ENCODE results near the gene GALT.
A peak's percentile ranks its signal among the peaks of the same experiment; 100 is the strongest.

GALT gene

DNA sequence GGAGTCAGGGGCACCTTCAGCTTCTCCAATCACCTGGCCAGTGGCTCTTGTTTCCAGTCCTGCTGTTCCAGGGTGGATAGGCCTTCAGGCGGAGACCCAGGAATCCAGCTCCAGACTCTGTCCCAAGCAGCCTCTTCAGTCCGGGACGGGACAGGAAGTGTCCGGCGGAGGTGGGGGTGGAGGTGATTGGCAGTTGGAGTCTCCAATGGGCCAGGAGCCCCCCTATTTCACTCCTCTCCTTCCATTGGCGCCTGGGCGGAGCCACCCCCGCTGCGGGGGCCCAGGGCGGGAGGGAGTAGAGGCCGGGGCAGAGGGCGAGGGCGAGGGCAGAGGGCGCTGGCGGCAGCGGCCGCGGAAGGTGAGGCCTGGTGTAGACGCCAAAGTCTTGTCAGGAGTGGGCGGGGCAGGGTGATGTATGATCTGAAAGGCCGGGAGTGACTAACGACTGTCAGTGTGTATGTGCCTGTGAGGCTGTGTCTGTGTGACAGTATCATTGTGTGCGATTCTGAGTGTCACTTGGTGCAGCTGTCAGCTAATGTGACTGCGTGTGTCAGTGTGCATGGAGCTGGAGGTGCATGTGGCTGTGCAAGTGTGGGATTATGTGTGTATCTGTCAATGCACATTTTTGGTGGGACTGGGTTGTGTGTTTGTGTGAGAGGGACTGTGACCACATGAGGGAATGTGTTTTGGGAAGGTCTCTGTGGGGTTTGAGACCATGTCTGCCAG is 5.6 kb downstream of the GALT start, which contains the start of gene IL11RA:
Gene IL11RA (plus strand): TSS at position 310 of the 726 bp plus-strand sequence. CDS start 3,033 bp downstream, outside the sequence.
- DNase-seq, result peak; percentile 75
- in situ Hi-C loops (cut with HindIII; ENCODE audit: low pct_ligation_motif_present, low sequenced_read_pairs), result no loop called here

DNA sequence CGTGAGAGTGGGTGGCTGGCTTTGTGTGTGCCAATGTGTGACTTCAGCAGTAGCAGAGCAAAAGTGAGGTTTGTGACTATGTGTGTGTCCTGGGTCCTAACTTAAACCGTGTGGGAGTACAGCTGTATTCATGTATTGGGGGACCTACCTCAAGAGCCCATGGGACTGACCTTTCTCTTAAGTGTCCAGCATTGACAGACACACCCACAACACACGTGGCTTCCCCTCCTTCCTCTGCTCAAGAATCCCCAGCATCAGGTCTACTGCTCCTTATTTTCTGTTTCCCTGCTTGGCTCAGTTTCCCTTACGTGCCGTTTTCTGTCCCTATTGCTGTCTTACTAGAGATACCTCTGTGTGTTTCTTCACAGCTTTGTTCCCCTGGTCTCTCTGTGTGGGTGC is 6.1 kb downstream of the GALT start:
- DNase-seq, result no peak
- in situ Hi-C loops (cut with HindIII; ENCODE audit: low pct_ligation_motif_present, low sequenced_read_pairs), result no loop called here
- H3K27me3 ChIP-seq (replicated peaks), result no peaks in the 10 kb centered on the region
- peaks cover 10% of the 10 kb centered on the region for H3K36me3 ChIP-seq (replicated peaks)
- H3K4me3 ChIP-seq (ENCODE audit: low read depth, low read length), result peak overlapping the region; percentile 48
- H3K27ac ChIP-seq, result no peak overlapping the region
- TF ChIP-seq, protein P1, sequence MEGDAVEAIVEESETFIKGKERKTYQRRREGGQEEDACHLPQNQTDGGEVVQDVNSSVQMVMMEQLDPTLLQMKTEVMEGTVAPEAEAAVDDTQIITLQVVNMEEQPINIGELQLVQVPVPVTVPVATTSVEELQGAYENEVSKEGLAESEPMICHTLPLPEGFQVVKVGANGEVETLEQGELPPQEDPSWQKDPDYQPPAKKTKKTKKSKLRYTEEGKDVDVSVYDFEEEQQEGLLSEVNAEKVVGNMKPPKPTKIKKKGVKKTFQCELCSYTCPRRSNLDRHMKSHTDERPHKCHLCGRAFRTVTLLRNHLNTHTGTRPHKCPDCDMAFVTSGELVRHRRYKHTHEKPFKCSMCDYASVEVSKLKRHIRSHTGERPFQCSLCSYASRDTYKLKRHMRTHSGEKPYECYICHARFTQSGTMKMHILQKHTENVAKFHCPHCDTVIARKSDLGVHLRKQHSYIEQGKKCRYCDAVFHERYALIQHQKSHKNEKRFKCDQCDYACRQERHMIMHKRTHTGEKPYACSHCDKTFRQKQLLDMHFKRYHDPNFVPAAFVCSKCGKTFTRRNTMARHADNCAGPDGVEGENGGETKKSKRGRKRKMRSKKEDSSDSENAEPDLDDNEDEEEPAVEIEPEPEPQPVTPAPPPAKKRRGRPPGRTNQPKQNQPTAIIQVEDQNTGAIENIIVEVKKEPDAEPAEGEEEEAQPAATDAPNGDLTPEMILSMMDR (IDR thresholded peaks at IDR 0.05; ENCODE audit: low read depth, low read length, missing control alignments), result no peak

More for the DNA sequence above, 5.6 kb downstream of the GALT start, which contains the start of gene IL11RA:
- Histone ChIP-seq H3K36me3 (replicated peaks) (peaks cover 10% of the 10 kb centered on the region), H3K4me3 (ENCODE audit: low read depth, low read length) (peak within 1 kb of the TSS; percentile 48), H3K27ac (peak within 1 kb of the TSS; percentile 15), H3K27me3 (replicated peaks) (no peaks in the 10 kb centered on the region)
- TF ChIP-seq, protein P1 (IDR thresholded peaks at IDR 0.05; ENCODE audit: low read depth, low read length, missing control alignments), result no peak

DNA sequence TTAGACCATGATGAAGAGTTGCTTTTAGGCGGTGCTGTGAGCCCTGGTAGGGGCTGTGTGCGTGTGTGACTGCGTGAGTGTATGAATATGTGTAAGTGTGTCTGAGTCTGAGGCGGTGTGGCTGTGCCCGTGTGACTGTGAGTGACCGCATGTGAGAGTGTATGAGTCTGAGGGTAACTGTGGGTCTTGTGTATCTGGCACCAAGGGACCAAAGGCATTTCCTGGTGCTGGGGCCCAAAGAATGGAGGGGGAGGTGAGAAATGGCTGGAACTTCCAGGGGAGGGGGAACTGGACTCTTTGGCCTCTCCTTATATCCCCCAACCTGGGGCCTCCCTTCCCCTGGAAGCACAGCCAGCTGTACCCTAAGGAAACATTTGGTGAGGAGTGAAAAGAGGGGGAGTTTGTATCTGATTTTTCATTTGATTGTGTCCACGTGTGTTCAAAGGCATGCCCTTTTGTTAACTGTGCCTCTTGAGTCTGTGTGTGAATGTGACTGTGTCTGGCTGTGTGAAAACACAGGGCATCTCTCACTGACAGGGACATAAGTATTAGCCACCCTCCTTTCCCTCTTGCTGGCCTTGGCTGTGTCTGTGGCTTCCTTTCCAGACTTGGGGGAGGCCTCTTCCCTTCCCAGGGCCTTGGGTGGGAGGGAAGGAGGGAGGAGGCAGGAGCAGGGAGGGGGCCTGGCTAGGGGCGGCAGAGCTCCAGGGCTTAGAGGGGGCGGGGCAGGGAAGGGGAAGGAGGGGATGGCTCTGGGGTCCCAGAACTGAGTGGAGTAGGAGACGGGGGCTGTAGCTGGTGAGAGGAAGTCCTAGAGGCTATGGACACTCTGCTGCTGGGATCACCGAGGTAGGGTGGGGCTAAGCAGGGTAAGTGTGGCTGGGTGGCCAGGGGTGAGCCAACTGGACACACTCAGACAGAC is 6.9 kb downstream of the GALT start:
- H3K27ac ChIP-seq, result no peak overlapping the region

DNA sequence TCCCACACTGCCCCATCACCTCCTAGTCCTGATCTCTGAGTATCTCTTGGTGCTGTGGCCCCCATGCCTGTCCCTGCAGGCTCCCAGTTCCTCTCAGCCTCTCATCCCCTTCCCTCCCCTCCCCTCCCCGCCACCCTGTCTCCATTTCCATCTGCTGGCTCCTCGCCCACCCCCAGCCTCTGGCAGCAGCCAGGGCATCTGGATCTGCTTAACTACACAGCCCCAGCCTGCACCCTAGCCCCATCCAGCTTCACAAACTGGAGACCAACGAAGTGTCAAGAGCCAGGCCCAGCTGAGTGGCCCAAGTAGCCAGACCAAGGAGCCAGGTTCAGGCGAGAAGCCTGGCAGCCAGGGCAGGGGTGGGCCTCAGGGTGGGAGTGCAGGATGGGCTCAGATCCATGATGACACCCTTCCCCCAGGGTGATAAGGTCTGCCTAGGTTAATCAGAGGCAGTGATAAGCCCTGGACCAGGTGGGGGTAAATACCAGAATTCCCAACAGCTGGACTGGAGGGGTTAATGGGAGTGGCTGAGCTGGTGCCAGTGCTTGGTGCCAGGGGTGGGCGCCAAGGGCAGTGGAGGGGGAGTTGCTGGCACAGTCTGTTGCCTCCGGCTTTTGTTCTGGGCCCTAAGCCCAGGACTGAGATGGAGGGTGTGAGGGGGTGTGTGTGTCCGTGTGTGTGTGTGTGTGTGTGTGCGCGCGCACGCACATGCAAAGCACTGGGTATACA is 8.0 kb downstream of the GALT start:
- H3K36me3 ChIP-seq (replicated peaks), result no peaks in the 10 kb centered on the region
- H3K4me3 ChIP-seq (ENCODE audit: low read depth, low read length), result no peak overlapping the region
- no peak overlapping the region for H3K27ac ChIP-seq
- no peaks in the 10 kb centered on the region for H3K27me3 ChIP-seq (replicated peaks)
- TF ChIP-seq, protein P1 (IDR thresholded peaks at IDR 0.05; ENCODE audit: low read depth, low read length, missing control alignments), result no peak
- DNase-seq, result no peak
- in situ Hi-C loops (cut with HindIII; ENCODE audit: low pct_ligation_motif_present, low sequenced_read_pairs), result no loop called here

More for the DNA sequence above, 6.9 kb downstream of the GALT start:
- Histone ChIP-seq H3K27me3 (replicated peaks) (no peaks in the 10 kb centered on the region), H3K36me3 (replicated peaks) (peaks cover 8% of the 10 kb centered on the region), H3K4me3 (ENCODE audit: low read depth, low read length) (no peak overlapping the region)
- TF ChIP-seq, protein P1 (IDR thresholded peaks at IDR 0.05; ENCODE audit: low read depth, low read length, missing control alignments), result no peak
- peak; percentile 37 for DNase-seq
- in situ Hi-C loops (cut with HindIII; ENCODE audit: low pct_ligation_motif_present, low sequenced_read_pairs), result no loop called here

DNA sequence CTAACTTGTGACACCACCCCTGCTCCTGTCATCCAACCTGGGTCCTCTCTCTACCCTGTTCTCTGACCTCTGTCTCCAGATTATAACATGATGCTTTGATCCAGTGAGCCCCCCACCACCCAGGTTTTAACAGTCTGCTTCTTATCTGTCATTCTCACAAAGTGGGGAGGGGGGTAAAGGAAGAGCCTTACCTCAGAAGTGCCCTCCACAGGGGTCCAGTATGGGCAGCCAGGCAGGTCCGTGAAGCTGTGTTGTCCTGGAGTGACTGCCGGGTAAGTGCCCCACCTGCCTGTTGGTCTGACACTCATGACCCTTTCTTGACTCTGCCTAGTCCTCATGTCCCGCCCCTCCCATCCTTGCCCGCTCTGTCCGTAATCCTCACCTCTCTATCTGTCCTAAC is 8.9 kb downstream of the GALT start:
- TF ChIP-seq, protein P1 (IDR thresholded peaks at IDR 0.05; ENCODE audit: low read depth, low read length, missing control alignments), result no peak
- in situ Hi-C loops (cut with HindIII; ENCODE audit: low pct_ligation_motif_present, low sequenced_read_pairs), result no loop called here

More for the DNA sequence above, 8.9 kb downstream of the GALT start:
- no peak for DNase-seq
- Histone ChIP-seq H3K27me3 (replicated peaks) (no peaks in the 10 kb centered on the region), H3K4me3 (ENCODE audit: low read depth, low read length) (no peak overlapping the region), H3K36me3 (replicated peaks) (no peaks in the 10 kb centered on the region), H3K27ac (no peak overlapping the region)

All from brain microvascular endothelial cell (primary cell).